Right renal cortex interstitium (tissue), 3 donors: Measurements from ENCODE around the gene BMF. TPM values are rescaled to one million over a fixed set of nuclear protein-coding genes. Genes with fewer than 3 reads are reported as not detected.
"Not testable (repeated sequence)": the region's sequence is repeated elsewhere in the genome, so short reads cannot be mapped to it uniquely, and the experiment has no call there.

Experiments used
- DNase-seq, 3 donors: peaks; one replicate each; pipeline ENCODE4 v3.0.0-alpha.2; 2013; ENCODE audit warnings: low read depth in 3 of 3, low spot score in 2 of 3
- polyA plus RNA-seq, 3 donors: library from polyadenylated mRNA; unstranded; fragments of 120-200 nt; gene quantifications; one replicate each; pipeline ENCODE4 v1.2.1, GENCODE V29; 2013; ENCODE audit not compliant: insufficient read length in 3 of 3

Gene BMF
- polyA plus RNA-seq, 3 donors: 38.6 to 39.8 (median 39.2) TPM

DNA sequence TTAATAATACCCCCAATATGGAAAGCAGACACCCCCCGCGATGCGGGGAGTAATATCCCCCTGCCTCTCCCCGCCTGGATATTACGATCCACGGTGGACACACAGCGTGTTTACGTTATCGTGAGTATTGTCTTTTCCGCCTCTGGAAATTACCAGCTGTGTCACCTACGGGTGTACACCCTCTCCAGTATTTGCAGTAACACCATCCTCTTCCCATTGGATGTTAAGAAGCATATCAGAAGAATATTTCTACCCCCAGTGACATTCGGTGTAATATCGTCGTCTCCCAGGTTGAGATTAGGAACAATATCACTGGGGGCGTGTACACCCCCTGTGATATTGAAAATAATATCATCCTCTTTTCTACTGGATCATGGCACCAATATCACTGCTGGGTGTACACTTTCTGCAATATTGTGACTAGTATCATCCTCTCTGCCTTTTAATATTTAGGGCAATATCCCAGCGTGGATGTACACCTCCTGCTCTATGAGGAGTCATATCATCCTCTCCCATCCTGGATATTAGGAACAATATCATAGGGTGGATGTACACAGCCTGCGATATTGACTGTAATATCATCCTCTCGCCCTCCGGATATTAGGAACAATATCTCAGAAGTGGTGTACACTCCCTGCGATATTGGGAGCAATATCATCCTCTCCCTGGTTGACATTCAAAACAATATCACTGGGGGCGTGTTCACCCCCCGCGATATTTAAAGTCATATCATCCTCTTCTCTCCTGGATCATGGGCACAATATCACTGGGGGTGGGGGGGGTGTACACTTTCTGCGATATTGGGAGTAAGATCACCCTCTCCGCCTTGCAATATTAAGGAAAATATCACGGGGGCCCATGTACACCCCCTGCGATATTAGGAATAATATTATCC is 20.3 kb upstream of the BMF start:
- DNase-seq: no peak

DNA sequence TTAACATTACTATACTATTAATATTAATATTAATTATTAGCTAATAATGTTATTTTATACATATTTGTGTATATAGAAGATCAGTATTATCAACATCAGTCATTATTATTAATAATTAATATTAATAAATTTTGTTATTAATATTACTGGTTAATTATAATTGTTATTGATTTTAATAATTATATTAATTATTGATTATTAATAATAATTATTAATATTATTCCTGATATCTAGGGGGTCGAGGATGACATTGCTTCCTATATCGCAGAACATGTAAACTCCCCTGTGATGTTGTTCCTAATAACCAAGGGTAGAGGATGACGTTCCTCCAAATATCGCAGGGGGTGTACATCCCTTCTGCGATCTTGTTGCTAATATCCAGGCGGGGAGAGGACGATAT is 17.3 kb upstream of the BMF start:
- no peak for DNase-seq

DNA sequence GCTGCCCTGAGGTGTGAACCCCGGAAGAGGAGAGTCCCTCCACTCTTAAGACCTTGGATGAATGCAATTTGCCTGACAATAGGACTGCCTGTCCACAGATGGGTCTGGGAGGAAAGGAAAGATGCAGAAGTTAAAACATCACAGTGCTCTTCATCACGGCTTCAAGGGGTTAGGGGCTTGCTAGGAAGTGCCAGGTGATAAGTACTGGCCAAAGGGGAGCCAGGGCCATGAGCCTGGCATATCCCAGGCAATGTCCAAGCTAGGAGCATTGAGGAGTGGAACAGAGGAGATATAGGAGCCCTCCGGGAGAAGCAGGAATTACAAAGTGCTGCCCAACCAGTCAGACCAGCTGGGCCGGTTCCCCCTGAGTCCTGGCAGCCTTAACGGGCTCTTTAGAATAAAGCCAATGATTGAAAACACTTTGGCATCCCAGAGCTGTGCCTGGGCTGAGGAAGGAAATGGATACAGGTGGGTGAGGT is 16.2 kb upstream of the BMF start:
- not testable (repeated sequence) for DNase-seq

DNA sequence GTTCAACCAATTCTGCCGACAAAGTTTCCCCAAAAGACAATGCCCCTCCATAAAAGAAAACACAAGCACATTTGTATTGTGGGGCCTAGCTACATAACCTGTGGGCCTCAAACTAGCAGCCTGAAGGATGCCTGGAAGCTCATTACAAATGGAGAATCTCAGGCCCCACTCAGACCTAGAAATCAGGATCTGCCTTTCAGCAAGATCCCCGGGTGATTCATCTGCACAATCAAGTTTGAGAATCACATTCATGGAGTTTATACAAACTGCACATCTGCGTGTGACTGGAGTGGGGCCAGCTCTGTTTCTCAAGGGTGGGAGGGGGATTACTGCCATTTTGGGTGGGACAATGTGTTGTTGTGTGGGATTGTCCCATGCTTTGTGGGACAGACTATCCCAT is 15.7 kb upstream of the BMF start:
- DNase-seq: not testable (repeated sequence)

DNA sequence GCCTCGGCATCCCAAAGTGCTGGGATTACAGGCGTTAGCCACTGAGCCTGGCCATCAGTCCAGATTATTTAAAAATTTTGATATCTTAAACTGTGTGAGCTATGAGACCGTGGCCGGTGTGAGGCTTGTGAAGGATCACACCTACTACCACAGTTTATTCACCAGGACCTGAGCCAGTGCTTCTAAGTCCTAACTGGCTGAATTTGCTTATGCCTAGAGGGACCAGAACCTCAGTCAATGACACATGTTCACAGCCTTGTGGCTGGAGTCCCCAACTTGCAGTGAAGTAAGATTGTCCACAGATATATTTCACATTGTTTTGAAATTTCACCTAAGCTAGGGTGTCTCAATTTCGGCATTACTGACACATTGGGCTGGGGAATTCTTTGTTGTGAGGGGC is 15.2 kb upstream of the BMF start:
- DNase-seq: not testable (repeated sequence)

DNA sequence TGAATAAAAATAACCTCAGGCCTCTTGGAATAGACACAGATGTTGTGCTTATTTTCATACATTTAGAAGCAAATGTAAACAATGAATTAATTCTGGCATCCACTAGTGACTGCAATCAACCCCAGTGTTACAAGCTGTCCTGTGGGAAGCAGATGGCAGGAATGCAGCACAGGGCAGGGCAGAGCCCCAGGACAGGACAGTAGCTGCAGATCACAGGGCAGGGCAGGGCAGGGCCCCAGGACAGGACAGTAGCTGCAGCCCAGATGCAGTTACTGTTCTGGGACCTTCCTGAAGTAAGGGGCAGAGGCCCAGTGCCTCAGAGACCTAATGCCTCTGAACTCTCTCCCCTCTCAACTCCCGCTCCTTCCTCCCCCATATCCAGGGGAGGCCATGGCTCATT is 14.3 kb upstream of the BMF start:
- DNase-seq: not testable (repeated sequence)

DNA sequence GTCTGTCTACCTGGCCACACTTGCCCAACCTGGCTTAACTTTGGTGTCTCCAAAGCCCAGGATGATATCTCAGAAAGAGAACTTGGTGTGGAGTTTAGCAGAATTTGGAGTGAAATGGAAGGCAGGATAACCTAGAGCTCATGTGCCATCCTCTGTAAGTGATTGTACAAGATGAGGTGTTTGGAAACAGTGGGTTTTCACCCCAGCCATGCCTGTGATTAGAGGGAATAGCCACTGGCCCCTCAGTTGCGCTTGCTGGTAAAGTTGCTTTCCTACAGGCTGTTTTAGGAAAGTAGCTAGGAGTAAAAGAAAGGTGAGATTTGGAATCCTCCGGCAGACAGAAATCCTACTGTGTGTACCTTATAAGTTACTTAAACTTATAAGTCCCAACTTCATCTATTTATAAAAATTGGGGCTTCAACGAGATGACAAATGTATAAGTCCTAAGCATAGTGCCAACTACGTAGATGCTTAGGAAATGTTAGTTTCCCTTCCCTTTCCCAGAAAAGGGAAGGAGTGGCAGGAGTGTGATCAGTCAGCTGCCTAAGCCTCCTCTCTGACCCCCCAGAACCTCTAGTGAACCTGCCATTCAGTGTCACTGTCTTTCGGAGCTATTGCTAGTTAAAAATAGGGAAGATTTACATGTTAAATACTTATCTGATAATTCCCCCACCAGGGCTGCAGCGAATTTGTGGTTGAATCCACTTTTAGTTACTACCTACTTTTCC is 13.4 kb upstream of the BMF start:
- DNase-seq: no peak

DNA sequence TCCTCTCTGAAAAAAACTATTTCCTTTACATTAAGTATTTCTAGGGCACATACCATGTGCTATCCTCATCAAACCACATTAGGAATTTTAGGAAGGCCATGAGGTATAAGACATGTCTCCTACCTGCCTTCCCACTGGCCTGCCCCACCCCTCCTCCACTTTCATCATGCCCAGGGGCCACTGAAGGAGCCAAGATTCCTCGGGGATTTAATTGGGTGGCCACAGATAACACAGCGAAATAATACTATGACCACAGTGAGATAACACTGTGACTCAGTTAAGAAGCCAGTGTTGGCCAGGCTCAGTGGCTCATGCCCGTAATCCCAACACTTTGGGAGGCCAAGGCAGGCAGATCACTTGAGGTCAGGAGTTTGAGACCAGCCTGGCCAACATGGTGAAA is 9.8 kb upstream of the BMF start:
- no peak for DNase-seq

DNA sequence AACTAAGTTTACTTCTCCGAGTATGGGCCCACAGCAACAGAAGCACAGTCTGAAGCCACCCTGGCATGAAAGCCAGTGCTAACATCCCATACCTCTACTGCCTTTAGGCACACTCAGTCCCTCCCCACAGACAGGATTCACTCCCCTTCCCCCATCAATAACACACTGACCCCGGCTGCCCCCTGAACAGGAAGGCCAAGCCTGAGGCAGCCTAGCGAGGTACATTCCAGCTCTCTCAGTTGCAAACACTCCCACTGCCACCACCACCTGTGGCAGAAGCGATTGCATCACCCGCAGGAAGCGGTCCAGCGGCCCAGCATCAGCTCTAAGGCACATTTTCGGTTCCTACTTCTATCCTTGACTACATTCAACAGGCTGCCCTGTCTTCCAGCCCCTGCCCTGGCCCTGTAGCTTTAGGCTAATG is 7.0 kb upstream of the BMF start:
- DNase-seq: no peak

DNA sequence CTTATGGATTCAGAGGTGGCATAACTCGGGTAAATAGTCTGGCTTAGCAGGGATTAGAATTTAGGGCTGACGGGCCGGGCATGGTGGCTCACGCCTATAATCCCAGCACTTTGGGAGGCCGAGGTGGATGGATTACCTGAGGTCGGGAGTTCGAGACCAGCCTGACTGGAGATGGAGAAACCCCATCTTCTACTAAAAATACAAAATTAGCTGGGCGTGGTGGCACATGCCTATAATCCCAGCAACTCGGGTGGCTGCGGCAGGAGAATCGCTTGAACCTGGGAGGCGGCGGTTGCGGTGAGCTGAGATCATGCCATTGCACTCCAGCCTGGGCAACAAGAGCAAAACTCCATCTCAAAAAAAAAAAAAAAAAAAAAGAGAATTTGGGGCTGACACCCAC is 6.4 kb upstream of the BMF start:
- not testable (repeated sequence) for DNase-seq

DNA sequence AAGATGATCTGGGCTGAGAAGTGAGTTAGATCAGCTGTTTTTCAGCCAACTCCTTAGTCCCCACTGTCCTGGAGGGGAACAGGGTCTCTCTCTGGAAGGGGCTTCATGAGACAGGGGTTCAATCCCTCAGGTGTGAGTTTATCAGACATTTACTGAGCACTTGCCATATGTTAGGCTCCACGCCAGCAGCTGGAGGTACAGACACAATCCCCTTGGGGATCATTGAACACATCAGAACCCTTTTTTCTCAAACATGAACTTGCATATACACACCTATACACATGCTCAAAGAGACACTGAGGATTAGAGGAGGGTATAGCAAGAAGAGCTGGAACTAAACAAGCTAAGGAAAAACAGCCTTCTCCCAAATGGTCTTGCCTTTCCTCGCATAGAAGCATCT is 5.5 kb upstream of the BMF start:
- no peak for DNase-seq

DNA sequence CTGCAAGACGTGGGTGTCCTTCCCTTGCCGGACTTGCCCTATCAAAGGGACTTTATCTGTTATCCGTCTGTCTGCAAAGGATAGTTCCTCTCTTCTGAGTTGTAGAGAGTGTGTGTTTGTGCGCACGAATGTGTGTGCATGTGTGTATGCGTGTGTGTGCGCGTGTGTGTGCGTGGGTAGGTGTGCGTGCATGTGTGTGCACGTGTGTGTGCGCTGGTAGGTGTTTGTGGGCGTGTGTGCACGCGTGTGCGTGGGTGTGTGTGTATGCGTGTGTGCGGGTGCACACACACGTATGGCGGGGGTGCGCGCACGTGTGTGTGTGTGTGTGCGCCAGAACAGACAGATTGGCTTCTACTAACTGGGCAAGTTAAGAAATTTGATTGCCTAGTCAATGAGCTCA is 4.1 kb upstream of the BMF start:
- DNase-seq: no peak

DNA sequence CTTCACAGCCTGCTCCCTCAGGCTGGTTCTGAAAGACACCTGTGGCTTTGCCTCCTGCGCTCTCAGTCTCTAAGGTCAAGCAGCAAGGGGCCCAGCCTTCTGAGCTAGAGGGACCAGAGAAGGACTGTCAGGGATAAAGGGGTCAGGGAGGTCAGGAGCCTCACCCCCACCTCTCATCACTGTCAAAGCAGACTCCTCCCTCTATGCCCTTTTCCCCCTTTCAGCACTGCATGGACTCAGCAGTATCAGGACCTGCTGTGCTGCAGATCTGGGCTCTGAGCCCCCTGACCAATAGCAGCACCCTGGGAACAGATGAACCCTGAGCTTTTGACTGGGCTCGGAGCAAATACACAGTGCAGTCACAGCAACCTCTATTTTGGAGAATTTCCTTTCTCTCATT is 3.2 kb upstream of the BMF start:
- DNase-seq: no peak

DNA sequence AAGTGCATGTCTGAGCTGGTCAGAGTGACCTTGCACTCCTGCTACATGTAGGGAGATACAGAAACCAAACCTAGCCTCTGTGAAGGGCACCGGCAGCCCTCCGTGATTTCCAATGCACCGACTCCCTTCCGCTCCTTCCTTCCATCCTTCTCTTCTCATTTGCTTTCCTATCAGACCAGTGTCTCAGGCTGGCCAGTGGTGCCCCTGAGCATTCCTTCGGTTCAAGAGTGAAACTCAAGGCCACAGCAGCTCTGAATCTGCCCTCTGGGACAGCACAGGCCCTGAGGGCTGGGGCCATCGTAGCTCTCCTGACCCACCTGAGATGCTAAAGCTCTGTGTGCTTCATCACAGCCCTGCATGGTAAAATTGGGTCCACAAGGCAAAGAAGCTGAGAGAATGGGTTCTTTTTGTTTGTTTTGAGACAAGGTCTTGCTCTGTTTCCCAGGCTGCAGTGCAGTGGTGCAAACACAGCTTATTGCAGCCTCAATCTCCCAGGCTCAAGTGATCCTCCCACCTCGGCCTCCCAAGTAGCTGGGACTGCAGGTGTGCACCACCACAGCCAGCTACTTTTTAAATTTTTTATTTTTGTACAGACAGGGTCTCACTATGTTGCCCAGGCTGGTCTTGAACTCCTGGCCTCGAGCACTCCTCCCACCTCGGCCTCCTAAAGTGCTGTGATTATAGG is 2.3 kb upstream of the BMF start:
- no peak for DNase-seq

DNA sequence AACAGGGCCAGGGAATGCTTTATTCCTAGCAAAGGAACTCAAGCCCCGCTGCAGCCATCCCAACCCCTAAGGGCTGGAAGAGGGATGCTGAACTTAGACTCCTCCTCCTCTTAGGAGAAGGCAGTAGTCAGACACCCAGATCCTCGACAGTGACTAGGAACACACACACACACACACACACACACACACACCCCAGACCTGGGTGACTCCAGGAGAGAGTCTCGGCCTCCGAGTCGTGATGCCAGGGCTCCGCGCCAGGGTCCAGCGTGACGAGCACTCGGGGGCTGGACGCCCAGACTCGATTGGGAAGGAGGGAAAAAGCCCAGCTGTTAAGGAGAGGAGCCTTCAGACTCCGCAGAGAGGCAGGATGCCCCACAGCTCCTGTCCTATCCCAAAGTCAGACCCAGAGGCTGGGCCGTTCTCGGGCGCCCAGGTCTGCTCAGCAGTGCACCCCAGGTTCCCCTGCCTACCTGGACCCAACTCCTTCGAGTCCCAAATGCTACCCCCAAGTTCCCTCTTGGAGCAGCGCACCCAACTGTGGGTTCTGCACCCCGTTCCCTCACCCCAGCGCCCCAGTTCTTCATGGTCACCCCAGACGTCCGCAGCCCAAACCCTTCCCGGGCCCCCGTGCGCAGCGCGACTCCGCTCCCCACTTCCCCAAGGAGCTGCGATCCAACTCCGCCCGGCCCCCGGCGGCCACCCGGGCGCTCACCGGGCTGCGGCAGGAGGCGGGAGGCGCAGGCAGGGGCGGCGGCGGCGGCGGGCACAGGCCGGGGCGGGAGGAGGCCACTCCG is 421 bp downstream of the BMF start:
- DNase-seq: no peak

DNA sequence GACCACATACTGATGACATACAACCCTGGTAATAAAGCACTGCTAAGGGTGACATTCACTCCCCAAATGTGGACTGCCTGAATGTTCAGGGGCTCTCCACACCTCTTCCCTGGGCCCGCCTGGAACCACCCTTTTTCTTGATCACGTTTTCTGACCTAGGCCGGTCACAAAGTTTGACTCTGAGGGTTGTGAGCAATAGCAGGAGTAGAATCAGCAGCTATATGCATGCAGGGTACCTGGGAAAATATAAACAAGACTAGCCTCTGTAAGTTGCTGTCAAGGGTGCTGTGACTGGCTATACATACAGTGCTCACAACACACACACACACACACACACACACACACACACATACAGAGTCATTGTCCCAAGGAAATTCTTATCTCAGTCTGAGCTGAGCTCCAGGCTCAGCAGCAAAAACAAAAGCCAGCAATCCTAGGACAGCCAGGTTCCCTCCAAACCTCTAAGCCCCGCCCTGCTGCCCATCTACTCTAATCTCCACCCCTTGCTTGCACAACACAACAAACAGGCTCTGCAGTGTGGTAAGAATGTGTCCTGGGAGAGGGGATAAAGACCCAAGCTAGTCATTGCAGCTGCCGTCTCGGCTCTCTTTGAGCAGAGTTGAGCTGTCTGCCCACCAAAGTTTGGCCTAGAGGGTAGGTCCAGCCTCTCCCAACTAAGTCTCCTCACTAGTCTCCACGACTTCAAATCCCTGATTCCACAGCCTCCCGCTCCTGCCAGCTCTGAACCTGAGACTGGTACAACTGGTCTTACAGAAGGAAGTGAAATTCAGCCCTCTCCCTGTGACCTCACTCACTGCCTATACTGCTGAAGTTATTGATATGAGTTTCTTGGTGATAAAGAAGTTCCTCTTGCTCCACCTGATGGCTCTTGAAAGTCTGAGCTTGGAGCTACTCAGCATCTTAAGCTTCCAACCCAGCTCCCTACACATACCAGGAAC is 2.2 kb downstream of the BMF start:
- DNase-seq: no peak

DNA sequence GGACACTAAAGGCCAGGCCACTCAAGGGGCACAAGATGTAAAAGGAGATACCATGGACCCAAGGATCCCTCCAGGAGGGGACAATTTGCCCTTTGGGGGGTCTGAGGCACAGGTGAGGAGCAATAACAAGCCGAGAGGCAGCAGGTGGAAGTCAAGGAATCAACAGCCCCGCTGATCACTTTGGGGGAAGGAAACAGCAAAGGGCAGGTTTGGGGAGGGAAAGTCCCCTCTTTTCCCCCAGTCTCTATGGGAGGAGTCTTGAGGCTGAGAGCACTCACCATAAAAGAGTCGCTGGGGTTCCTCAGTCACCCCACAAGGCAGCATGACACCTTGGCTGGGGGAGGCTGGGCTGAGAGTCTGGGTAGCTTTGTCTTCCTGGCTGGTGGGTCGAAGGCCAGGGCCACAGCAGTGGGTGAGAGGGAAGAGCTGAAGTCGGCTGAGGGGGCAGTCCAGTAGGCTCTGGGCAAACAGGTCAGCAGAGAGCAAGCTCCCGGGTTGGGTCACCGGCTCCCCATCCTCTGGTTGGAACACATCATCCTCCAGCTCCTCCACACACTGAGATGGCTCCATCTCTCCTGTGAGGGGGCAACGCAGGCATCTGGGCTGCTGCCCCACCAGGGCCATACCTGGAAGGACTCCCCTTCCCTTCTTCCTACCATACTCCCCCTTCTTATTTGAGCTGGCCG is 3.0 kb downstream of the BMF start:
- DNase-seq: no peak

DNA sequence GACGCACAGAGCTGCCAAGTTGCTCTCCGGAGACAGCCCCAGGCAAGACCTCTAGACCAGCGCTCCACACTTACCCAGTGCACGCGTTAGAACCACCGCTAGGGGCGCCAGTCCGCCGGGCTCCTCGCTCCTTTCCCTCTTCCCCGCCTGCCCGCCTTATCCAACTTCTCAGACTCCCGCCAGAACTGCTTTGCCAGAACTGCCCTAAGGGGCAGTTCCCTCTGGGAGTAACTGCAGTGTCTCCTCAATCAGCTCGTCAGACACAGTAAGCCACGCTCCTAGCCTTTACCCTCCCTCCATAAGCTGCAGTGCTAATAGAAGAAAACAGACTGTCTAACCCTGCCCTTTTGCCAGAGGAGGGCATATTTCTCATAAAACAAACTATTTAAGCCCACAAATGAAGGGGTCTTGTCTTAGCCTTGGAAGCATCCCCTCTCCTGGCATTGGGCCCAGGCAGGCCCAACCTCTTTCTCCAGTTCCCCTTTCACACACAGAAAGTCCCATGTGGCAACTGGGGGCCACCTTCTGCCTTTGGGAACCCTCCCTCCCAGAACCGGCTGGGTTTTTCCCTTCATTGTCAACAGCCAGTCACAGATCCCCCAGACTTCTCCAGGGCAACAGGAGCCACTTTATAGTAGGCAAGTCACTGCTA is 3.7 kb downstream of the BMF start:
- DNase-seq: peak in 1 of 3 donors; percentile 82
